Right lobe of liver (tissue), 4 donors: Measurements from ENCODE around the gene IGF2BP2.
"Not testable (repeated sequence)": the region's sequence is repeated elsewhere in the genome, so short reads cannot be mapped to it uniquely, and the experiment has no call there.

Experiments
- POLR2A ChIP-seq: fragments of 450-650 bp; IDR thresholded peaks from one replicate; pipeline ENCODE4 v1.6.1; 2017; ENCODE audit warnings: antibody characterized with exemption, mild to moderate bottlenecking
- TF ChIP-seq, protein P1 (sequence below), 4 donors: fragments of 200-600 bp in 3 of 4; fragments of 450-650 bp in 1 of 4; IDR thresholded peaks; one replicate each; pipeline versions ENCODE4 v1.5.1 to v1.8.0; 2016 to 2022; ENCODE audit warnings: antibody characterized with exemption in 4 of 4, mild to moderate bottlenecking in 2 of 4
- donor health status: DM: no; HTN: no; CAD: no.
- donor health status: DM: no; HTN: no; CAD: no.
- donor health status: DM: no; HTN: yes; CAD: no.

- TF ChIP-seq, protein P1, sequence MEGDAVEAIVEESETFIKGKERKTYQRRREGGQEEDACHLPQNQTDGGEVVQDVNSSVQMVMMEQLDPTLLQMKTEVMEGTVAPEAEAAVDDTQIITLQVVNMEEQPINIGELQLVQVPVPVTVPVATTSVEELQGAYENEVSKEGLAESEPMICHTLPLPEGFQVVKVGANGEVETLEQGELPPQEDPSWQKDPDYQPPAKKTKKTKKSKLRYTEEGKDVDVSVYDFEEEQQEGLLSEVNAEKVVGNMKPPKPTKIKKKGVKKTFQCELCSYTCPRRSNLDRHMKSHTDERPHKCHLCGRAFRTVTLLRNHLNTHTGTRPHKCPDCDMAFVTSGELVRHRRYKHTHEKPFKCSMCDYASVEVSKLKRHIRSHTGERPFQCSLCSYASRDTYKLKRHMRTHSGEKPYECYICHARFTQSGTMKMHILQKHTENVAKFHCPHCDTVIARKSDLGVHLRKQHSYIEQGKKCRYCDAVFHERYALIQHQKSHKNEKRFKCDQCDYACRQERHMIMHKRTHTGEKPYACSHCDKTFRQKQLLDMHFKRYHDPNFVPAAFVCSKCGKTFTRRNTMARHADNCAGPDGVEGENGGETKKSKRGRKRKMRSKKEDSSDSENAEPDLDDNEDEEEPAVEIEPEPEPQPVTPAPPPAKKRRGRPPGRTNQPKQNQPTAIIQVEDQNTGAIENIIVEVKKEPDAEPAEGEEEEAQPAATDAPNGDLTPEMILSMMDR (IDR thresholded peaks at IDR 0.05), result not testable (repeated sequence)
- not testable (repeated sequence) for TF ChIP-seq POLR2A
Observed at GRCh38 chr3:185798831-185799110, 26.1 kb downstream of the IGF2BP2 start.
